RWPE2 (cell line): ENCODE data around the gene PIK3CD.
A peak's percentile ranks its signal among the peaks of the same experiment; 100 is the strongest.

Experiments used
- ATAC-seq: fragments of 200-7000 bp; cut with Tn5 transposase; 3 replicates; pipeline ENCODE4 v1.9.1; 2021; ENCODE audit warnings: low read depth
- DNase-seq: peaks from one replicate; pipeline ENCODE4 v3.0.0-alpha.2; 2020; ENCODE audit warnings: low spot score
- H3K27ac ChIP-seq: fragments of 450-650 bp; 2 replicates; pipeline ENCODE4 v1.5.1; 2017; ENCODE audit warnings: mild to moderate bottlenecking; ENCODE audit not compliant: poor library complexity, severe bottlenecking
- H3K27me3 ChIP-seq: fragments of 250-450 bp; sonication (Bioruptor Pico); 2 replicates; pipeline ENCODE4 v1.5.1; 2021; ENCODE audit warnings: mild to moderate bottlenecking, moderate library complexity; ENCODE audit not compliant: insufficient read depth, poor library complexity, severe bottlenecking
- H3K36me3 ChIP-seq: fragments of 250-450 bp; sonication (Bioruptor Pico); 2 replicates; pipeline ENCODE4 v1.5.1; 2020; ENCODE audit warnings: low read depth, mild to moderate bottlenecking, moderate library complexity
- H3K4me1 ChIP-seq: fragments of 250-450 bp; sonication (Bioruptor Pico); 2 replicates; pipeline ENCODE4 v1.5.1; 2021; ENCODE audit warnings: mild to moderate bottlenecking, moderate library complexity; ENCODE audit not compliant: insufficient read depth, poor library complexity, severe bottlenecking
- H3K4me3 ChIP-seq: fragments of 250-450 bp; sonication (Bioruptor Pico); 2 replicates; pipeline ENCODE4 v1.5.1; 2021; ENCODE audit warnings: mild to moderate bottlenecking, moderate library complexity; ENCODE audit not compliant: severe bottlenecking
- H3K9me3 ChIP-seq: fragments of 250-450 bp; sonication (Bioruptor Pico); 2 replicates; pipeline ENCODE4 v1.5.1; 2021; ENCODE audit warnings: mild to moderate bottlenecking, moderate library complexity; ENCODE audit not compliant: severe bottlenecking
- CTCF ChIP-seq: fragments of 450-650 bp; IDR thresholded peaks from one replicate; pipeline ENCODE4 v1.5.1; 2017; ENCODE audit warnings: mild to moderate bottlenecking, moderate library complexity; ENCODE audit not compliant: poor library complexity, severe bottlenecking

Gene PIK3CD

DNA sequence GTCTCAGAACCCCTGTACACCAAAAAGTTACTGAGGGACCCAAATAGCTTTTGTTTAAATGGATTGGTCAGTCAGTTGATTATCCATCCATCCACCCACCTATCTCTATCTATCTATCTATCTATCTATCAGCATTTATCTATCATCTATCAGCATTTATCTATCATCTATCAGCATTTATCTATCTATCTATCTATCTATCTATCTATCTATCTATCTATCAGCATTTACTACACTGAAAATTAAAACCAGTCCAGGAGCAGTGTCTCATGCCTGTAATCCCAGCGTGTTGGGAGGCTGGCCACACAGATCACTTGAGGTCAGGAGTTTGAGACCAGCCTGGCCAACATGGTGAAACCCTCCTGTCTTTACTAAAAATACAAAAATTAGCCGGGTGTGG, 125.2 kb downstream of the PIK3CD start:
- peak overlapping the region; percentile 88 for H3K27ac ChIP-seq
- H3K4me1 ChIP-seq, result peaks cover 24% of the 10 kb centered on the region
- no peaks in the 10 kb centered on the region for H3K9me3 ChIP-seq
- ATAC-seq, result no peak
- H3K27me3 ChIP-seq, result no peaks in the 10 kb centered on the region
- peaks cover 26% of the 10 kb centered on the region for H3K36me3 ChIP-seq
- no peak for TF ChIP-seq CTCF
- no peak overlapping the region for H3K4me3 ChIP-seq
- DNase-seq, result no peak
